Measurements from ENCODE around the gene UBE2G2.

GRCh38 chr21:44836666-44837471 lies 35.2 kb upstream of the UBE2G2 start:
- TF ChIP-seq POLR2AphosphoS5 (IDR thresholded peaks at IDR 0.05): peak in 1 of 3 donors; percentile 12
- TF ChIP-seq CTCF (IDR thresholded peaks at IDR 0.05 in 8 of 11, conservative IDR thresholded peaks at IDR 0.05 in 3 of 11): no peak
- TF ChIP-seq POLR2A (IDR thresholded peaks at IDR 0.05): no peak

Measured in spleen (tissue), 7 donors.